Hematopoietic multipotent progenitor cell treated with erythropoietin and hydrocortisone succinate and interleukin-3 and kit ligand, for 6 days (in vitro differentiated cells): Measurements from ENCODE around the gene GSTO1.

Experiments used
- DNase-seq: peaks from one replicate; pipeline ENCODE4 v3.0.0-alpha.2; 2015

The GSTO1 gene

GRCh38 chr10:104279550-104280259, 25.0 kb downstream of the GSTO1 start:
- no peak for DNase-seq

- no peak for DNase-seq
Observed at GRCh38 chr10:104281694-104282093, 27.0 kb downstream of the GSTO1 start.

- DNase-seq: no peak
Observed at GRCh38 chr10:104284846-104285245, 30.2 kb downstream of the GSTO1 start.

GRCh38 chr10:104286939-104287338, 32.2 kb downstream of the GSTO1 start:
- DNase-seq: no peak

- DNase-seq: no peak
Observed at GRCh38 chr10:104288355-104288754, 33.7 kb downstream of the GSTO1 start.

GRCh38 chr10:104291439-104291951, 36.8 kb downstream of the GSTO1 start:
- DNase-seq: peak; percentile 94

- DNase-seq: no peak
Observed at GRCh38 chr10:104293011-104293410, 38.3 kb downstream of the GSTO1 start.

- DNase-seq: no peak
Observed at GRCh38 chr10:104293781-104294321, 39.2 kb downstream of the GSTO1 start.

- no peak for DNase-seq
Observed at GRCh38 chr10:104296687-104297436, 42.2 kb downstream of the GSTO1 start.

- peak; percentile 50 for DNase-seq
Observed at GRCh38 chr10:104297697-104298660, 43.3 kb downstream of the GSTO1 start.

GRCh38 chr10:104299031-104299904, 44.6 kb downstream of the GSTO1 start:
- DNase-seq: no peak

- no peak for DNase-seq
Observed at GRCh38 chr10:104300002-104300735, 45.5 kb downstream of the GSTO1 start.

GRCh38 chr10:104300736-104301292, 46.1 kb downstream of the GSTO1 start:
- no peak for DNase-seq

- no peak for DNase-seq
Observed at GRCh38 chr10:104301907-104302690, 47.4 kb downstream of the GSTO1 start.

- no peak for DNase-seq
Observed at GRCh38 chr10:104303594-104304355, 49.1 kb downstream of the GSTO1 start.

- no peak for DNase-seq
Observed at GRCh38 chr10:104304356-104304745, 49.7 kb downstream of the GSTO1 start.

GRCh38 chr10:104304927-104305326, 50.2 kb downstream of the GSTO1 start:
- no peak for DNase-seq

GRCh38 chr10:104306897-104307296, 52.2 kb downstream of the GSTO1 start:
- DNase-seq: no peak
